M059J (cell line): Measurements from ENCODE around the gene VSTM4. TPM values are rescaled to one million over a fixed set of nuclear protein-coding genes. Genes with fewer than 3 reads are reported as not detected.
A peak's percentile ranks its signal among the peaks of the same experiment; 100 is the strongest.

Experiments
- DNase-seq: peaks from one replicate; pipeline ENCODE4 v3.0.0-alpha.2; 2012; ENCODE audit warnings: low read depth
- total RNA-seq: library from RNA; depleted of rRNA; stranded (reverse); fragments of >200 nt; shearing (Covaris generic); gene quantifications from 2 replicates; pipeline ENCODE4 v1.2.3, GENCODE V29; 2014; rRNA removed

VSTM4 gene, protein sequence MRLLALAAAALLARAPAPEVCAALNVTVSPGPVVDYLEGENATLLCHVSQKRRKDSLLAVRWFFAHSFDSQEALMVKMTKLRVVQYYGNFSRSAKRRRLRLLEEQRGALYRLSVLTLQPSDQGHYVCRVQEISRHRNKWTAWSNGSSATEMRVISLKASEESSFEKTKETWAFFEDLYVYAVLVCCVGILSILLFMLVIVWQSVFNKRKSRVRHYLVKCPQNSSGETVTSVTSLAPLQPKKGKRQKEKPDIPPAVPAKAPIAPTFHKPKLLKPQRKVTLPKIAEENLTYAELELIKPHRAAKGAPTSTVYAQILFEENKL
- 0.10 TPM in 1 of 2 replicates, not detected in the other for total RNA-seq

DNA sequence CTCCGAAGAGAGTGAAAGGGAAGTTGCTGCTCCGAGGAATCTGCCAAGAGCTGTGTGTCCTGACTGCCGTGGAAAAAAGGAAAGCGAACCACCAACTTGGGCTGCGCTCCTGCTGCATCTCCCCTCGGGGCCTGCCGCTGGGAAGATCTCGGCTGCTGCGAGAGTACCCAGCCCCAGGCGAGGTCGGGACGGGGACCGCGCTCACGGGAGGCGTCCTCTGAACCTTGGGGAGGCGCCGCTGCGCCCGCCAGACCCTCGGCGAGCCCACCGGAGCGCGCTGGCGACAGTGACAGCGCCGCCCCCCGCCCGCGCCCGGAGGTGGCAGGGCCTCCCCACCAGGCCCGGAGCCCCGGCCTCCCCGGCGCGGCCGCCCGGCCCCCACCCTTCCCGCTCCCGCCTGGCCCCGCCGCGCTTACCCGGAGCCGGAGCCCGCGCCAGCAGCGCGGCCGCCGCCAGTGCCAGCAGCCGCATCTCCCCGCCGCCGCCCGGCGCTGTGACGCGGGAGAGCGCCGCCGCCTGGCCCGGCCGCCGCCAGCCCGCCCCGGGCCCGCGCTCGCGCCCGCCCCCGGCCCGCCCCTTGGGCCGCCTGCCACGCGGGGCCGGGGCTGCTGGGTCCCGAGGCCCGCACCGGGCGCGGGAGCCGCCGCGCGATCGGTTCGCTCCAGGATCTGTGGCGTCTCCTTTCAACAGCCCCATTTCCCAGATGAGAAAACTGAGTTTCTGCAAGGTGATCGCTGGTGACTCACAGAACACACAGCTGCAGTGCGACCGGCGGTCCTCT is at the start of gene VSTM4:
Gene VSTM4, minus strand, starts transcription at position 508 of the 781 bp plus-strand sequence. Its CDS starts 37 bp downstream, at position 471.
- no peak for DNase-seq

DNA sequence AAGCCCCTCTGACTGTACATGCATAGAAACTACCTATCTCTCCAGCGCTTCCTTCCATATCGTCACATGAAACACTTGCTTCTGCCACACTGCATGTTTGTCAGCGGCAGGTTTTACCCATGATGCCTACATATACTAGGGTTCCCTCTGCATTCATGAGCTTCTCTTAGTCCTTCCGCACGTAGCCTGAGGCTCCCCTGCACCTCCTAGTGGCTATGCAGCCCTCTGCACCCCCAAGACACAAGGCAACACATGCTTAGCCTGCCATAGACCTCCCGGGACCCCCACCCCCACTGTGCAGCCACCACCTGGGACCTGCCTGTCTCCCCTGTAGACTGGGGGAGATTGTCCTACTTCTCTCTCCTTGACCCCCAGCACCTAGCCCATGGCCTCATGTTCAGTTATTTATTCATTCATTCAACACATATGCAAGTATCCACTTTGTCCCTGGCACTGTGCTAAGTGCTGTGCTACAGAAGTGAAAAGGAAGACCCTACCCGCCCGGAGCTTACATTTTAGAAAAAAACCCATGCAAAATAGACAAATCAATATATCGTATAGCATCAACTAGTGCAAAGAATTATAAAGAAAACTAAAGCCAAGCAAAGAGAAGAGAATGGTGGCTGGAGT is 49.4 kb upstream of the VSTM4 start:
- DNase-seq, result peak; percentile 19

DNA sequence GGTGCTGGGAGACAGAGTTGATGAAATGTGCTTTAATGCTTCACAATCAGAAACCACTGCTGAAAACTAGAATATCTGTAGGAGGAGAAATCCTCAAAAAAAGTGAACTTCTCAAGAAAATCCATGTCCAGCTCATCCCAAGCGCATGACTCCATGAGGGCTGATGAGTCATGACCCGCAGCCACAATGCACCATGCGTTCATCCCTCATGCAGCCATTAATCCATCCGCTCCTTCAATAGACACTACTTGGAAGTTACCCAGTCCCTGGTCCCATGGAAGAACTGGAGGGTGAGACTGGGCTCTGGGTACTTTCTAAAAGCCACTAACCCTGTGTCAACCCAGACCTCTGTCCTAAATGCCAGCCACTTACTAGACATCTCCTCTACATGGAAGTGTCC is 48.4 kb upstream of the VSTM4 start:
- peak; percentile 77 for DNase-seq

DNA sequence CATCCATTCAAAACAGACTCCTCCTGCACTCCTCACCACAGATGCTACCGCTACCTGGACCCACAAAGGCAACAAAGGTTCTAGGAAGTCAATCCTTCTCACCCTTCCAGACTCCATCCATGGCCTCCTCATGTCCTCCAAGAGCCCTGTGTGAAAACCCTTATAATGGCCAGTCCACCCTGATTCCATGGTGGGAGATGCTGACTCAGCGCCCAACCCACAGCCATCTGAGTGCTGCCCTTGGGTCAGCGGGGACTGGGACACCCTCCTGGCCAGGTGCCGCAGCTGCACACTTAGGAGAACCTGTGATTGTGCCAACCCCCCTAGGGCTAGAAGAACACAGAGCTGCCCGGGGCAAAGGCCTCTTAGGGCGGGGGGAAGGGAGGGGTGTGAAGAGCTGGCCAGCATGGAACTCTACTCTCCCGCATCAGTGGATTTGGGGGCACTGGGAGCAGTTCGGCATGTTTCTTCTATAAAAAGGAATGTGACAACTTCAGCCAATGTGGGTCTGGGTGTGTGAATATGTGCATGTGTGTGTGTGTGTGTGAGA is 47.5 kb upstream of the VSTM4 start:
- no peak for DNase-seq

DNA sequence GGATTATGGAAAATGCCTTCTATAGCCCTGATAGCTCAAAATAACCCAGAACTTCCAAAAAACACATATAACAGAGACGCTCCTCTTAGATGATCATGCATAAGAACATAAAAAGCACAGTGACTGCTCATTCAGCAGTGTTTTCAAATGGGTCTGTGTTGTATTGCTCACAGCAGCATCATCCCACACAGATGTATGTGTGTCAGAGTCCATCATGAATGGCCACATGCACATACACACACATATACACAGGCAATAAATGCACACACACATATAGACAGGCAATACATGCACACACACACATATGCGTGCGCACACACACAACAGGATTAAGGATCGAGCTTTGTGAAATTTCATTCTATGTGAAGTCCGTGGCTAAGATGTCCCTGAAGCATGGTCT is 46.7 kb upstream of the VSTM4 start:
- no peak for DNase-seq

DNA sequence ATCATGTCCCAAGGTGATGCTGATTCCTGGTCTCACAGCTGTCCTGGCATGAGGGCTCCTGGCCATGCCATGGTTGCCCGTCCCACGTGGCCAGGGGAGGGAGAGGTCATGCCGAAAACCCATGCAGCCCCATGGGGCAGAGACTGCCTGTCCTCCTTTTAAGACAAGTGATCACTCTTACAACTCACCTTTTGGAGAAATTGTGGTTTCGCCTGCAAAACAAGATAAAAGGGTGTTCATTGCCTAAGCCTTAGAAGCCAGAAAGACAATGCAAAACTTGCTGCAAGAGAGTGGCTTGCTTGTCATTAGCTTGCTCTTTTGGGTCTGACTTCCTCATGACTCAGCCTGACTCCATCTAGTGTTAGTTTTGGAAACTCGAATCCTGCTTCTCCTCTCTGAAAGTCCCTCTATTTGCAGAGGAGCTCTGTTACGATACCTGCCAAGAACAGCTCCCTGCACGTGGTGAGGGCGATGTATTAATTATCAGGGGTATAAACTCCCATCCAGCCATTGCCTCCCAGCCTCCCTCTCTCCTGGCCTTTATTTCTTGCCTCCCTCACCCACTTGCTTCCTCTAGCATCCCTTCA is 46.2 kb upstream of the VSTM4 start:
- peak; percentile 58 for DNase-seq

DNA sequence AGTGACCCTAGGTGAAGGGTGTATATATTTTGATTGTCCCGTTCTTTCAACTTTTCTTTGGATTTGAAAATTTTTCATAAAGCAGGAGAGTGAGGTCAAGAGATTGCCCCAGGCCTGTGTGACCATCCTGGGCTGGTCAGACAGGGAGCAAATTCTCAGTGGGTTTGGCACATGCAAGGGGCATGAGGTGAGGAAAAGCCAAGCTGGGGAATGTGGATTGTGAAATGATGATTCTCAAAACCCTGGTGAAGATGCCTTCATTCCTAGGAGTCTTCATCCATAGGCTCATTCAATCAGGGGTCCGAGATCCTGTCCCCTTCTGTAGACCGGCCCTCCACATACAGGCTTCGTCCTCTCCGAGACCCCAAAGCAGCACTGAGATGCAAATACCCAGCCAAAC is 45.5 kb upstream of the VSTM4 start:
- no peak for DNase-seq

DNA sequence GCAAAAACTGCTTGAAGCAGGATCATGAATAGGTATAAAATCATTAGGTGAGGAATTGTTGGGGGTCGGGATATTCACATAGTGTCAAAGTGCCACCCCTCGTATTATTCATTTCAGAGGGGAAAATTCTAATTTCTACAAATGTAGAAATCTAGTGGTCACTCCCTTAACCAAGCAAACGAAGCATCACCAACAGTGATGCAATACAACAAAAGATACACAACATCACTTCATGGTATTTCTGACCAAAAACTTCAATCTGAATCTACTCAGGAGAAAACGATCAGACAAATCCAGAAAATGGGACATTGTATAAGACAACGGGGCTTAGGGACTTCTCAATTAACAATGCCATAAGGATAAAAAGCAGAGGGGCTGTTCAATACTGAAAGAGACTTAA is 44.8 kb upstream of the VSTM4 start:
- DNase-seq, result no peak

DNA sequence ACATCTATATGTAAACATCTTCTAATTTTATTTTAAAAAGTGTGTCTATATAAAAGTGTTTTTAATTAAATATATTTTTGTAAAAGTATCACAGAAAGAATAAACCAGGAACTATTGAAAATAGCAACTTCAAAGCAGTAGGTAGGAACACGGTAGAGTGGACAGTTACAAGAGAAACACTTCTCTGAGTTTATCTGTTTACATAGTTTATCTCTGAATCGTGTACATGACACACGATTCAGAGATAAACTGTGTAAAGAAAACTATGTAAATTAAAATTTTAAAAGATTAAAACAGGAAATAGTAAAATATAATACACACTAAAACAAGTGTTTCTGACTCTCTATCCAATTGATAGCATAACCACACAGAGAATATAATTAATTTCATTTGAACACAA is 43.6 kb upstream of the VSTM4 start:
- no peak for DNase-seq

DNA sequence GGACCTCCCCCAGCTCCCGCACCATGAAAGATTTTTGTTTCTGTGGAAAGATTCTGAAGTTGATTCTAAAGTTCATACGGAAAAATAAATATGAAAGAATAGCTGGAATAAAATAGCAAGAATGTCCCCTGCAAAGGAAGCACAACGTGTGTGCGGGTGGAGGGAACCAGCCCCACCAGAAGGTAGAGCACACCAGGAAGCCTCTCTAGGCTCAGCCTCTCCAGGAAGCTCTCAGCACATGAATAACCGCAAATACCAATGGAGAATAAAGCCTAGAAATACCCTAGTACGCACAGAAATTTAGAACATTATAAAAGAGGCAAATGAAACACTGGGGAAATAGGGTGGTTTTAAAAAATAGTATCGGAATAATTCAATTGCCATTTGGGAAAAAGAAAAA is 43.1 kb upstream of the VSTM4 start:
- no peak for DNase-seq

DNA sequence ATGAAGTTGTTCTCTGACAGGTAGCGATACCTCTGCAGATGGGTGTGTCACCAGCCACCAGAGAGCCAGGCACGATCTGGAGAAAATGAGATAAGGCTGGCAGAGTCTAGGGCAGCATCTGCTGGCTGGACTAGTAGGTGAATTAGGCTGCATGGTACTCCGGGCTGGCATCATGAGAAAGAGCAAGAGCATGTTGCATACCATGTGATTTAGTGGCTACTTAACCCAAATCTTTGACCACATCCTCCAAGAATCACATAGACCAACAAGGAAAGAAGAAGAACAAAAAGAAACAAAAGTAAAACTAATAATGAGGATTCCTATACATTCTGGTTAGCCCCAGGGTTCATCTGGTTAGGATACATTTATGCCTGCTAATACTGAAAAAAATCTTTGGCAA is 41.9 kb upstream of the VSTM4 start:
- no peak for DNase-seq

DNA sequence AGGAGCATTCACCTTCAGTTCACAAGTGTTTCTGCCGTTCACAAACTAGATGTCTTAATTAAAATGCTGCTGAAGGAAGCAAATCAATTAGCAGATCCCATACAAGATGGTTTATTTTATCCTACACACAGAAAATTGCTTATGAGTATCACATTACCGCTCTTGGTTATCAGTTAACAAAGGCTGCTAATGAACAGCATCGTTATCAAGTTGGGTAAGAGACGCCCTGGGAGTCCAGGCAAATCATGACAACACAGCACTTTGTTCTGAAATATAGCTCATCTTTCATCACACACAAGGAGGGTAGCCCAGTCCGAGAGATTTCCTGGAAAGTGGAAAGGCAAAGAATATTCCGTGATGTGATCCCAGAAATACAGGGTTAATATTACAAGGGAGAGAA is 39.3 kb upstream of the VSTM4 start:
- DNase-seq, result no peak

DNA sequence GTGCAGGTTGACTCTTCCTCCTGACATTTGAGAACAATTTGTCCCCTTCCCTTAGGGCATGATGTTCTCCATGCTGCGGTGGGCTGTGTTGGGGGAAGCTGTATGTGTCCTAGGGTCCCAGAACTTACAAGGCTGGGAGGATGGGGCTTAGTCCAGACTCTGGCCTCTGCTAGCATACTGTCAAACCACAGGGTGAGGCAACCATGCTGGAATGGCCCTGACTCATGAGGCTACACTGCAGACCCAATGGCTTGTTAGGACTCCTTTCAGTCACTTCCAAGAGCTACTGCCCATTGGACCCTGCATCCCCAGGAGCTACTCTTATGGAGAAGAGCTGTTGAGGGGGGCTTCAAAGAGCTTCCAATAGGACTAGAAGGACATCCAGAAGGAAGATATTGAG is 38.6 kb upstream of the VSTM4 start:
- DNase-seq, result peak; percentile 31

DNA sequence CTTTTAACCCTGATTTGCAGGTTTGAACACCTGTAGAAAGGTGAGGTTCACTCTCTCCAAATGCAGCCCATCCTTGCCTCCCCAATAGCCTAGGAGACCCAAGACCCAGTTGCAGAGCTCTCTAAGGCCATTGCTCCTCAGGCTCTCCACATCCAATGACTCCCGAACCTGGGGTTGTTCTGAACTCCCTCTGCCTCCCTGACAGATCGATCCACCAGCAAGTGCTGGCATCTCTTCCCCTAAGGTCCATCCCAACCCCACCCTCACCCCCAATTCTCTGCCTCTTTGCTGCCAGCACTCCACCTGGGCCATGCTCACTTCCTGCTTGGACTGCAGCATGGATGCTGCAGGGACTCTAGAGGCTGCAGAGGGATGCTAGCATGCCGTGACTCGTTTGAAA is 37.8 kb upstream of the VSTM4 start:
- no peak for DNase-seq

DNA sequence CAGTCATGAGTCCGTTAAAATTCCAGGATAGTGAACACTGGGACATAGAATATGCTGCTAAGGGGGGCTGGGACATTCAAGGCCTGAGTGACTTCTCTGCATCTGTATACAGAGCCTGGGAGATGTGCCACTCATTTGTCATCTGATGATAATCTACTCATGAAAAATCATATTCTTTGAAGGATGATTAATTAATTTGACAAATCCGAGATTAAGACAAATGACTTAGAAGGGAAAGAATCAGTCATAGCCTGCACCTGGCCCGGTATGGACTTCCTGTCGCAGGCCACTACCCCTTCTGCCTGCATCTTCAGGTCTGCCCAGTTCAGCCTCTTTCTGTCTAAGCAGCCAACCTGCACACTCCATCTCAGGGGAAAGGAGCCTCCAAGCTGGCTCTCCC is 37.3 kb upstream of the VSTM4 start:
- DNase-seq, result no peak

DNA sequence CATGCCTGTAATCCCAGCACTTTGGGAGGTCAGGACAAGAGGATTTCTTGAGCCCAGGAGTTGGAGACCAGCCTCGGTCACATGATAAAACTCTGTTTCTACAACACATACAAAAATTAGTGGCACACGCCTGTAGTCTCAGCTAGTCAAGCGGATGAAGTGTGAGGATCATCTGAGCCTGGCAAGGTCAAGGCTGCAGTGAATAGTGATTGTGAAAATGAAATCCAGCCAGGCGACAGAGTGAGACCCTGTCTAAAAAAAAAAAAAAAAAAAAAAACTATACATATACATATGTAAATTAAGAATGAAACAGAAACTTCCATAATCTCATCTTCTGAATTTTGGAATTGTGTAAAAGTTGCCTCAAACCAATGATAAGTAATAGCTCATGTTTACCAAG is 36.7 kb upstream of the VSTM4 start:
- no peak for DNase-seq

DNA sequence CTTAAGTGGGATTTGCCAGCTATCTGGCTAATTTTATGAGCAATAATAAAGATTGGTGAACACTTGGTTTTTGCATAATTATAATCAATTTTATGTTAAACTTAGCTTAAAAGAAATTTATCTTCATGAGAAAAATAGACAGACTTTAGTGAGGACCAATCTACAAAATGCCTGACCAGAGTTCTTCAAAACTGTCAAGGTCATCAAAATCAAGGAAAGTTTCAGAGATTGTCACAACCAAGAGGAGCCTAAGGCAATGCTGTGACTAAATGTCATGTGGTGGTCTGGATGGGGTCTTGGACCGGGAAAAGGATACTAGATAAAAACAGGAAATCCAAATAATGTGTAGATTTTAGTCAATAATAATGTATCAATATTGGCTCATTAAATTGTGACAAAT is 36.2 kb upstream of the VSTM4 start:
- DNase-seq, result no peak

DNA sequence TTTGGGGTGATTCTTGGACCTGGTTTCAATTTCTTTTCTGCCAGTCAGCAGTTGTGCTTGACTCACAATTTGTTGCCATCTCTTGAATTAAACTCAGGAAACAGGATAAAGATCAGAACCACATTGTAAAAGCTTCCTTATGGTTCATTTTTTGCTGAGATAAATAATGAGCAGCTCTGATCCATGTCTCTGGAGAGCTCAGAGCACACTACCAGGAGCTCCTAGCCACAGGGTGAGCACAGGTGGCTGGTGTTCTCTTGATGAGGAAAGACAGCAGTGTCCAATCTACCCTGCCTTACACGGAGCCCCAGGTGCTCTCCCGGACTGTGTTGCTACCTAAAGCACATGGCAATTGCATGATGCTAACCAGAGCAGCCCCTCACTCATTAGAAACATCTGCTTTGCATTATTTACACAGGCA is 35.7 kb upstream of the VSTM4 start:
- no peak for DNase-seq

DNA sequence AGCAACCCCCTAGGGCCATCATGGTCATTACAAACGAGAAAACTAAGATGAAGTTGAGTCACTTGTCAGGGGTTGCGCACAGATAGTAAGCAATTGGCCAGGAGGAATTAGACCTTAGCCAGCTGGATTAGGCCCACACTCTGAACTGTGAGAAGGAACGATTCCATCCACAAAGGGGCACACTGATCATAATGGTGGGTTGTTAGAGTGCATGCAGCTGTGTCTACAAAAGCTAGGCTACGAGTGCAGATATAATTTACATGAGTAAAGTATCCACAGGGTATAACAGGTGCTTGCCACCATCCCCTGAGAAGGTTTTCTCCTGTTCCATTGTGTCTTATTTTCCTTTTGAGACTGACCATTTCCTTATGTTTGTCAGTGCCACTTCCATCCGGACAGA is 35.1 kb upstream of the VSTM4 start:
- no peak for DNase-seq

DNA sequence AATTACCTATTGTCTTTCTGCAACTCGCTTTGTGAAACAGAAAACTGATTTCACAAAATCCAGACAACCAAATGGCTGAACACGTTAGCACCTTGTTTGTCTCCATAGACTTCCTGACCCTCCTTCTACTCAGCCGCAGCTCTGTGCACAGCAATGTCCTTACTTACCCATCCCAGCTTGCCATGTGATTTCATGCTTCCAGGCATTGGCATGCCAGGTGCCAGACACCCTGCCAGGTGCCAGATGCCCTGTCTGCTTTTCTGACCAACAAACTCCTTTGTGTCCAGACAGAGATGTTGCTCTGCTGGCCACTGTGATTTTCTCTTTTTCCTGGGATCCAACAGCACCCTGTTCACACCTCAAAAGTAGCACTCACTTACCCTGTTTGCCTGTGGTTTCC is 34.6 kb upstream of the VSTM4 start:
- no peak for DNase-seq

DNA sequence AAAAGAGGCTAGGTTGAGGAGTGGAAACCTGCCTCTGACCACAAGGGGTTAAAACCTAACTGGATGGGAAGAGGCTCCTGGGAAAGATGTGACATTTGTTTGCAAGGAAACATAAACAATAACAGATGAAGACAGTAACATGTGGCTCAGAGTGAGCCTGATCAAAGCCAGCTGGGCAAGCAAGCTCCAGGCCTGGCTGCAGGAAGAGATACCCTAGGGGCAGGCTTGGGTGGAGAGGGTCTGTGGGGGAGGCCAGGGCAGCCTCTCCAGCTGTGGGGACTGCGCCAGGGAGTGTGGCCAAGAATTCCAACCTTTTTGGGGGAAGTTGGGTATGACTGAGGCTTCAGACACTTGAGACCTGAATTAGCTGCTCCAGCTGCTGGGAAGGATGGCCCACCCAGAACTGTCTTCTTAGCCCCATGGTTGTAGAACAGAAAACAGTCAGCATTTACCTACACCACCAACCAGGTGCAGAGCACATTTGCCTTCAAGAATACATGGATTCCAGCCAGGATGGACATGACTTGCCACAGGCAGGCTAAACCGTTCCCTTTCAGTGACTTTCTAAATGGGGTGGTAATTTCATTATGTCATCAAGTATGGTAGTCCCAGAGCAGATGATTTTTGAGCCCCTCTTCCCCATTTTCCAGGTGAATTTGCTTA is 28.9 kb upstream of the VSTM4 start:
- no peak for DNase-seq

DNA sequence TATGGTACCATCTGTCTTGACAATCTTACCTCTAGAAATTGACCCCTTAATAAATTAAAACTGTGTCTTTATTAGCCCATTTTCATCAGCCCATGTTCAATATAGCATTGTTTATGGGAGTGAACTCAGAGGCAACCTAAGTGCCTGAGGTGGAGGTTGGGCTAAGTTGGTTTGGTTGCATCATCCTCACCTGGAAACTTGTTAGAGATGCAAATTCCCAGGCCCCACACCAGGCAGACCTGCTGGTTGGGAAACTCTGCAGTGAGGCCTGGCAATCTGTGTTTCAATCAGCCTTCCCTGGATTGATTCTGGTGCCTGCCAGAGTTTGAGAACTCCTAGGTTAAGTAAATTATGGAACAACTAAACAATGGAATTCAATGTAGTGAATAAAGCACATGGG is 27.9 kb upstream of the VSTM4 start:
- no peak for DNase-seq
